ENCODE results near the gene ANKS4B. TPM values are rescaled to one million over a fixed set of nuclear protein-coding genes. Genes with fewer than 3 reads are reported as not detected.

ANKS4B gene
- total and polyA plus RNA-seq, 2 donors (not counting 3 experiments of a cell fraction or from before 2014, with no cell fraction given) = not detected

DNA sequence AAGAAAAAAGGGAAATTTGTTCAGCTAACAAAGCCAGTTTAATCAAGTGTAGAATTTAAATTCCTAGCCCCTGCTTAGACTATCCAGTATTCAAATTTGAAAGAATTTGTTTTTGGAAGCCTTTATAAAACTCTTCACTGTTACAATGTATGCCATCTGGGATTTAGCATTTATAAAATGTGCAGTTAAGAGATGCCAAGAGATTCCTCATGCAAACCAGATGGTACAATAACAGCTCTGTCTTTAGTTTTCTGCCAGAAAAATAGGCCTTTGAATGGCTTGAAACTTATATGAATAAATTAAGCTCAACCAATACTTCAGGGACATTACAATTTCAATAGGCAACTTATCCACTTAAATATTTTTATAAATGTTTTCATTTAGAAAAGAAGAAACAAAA, 6.8 kb upstream of the ANKS4B start:
- intact Hi-C loops (cut with micrococcal nuclease) = no loop called here
- CTCF ChIA-PET = interaction anchor here (1.0 to 1.1 kb wide), 2 partner anchors 9 to 26 kb away, joined by 3 to 4 read pairs; no protein-coding TSS in a partner anchor

More for the DNA sequence above, 6.8 kb upstream of the ANKS4B start:
- H3K9ac ChIP-seq (replicated peaks; ENCODE audit: extremely low read depth, insufficient read depth, low read length) = no peak overlapping the region
- H3K79me2 ChIP-seq (ENCODE audit: control insufficient read depth, insufficient read depth, low read length) = no peaks in the 10 kb centered on the region
- no peak overlapping the region for H3K27ac ChIP-seq (ENCODE audit: insufficient read depth, low read depth, low read length)
- no peaks in the 10 kb centered on the region for H3K4me1 ChIP-seq (ENCODE audit: control insufficient read depth, extremely low read depth, insufficient read depth, low read length)
- H3K9me3 ChIP-seq (replicated peaks; ENCODE audit: control insufficient read depth, insufficient read depth, low read length) = no peaks in the 10 kb centered on the region
- H3K4me3 ChIP-seq (replicated peaks in 1 of 3; ENCODE audit: insufficient read depth in 1 of 3, low read depth in 1 of 3, low read length in 3 of 3) = no peak overlapping the region
- no peaks in the 10 kb centered on the region for H4K20me1 ChIP-seq (replicated peaks; ENCODE audit: control insufficient read depth, extremely low read depth, insufficient read depth, low read length)
- POLR2A ChIA-PET = no interaction called here
- no peak overlapping the region for H3K4me2 ChIP-seq (ENCODE audit: insufficient read depth, low read length)
- TF ChIP-seq GATA2 (IDR thresholded peaks at IDR 0.05; ENCODE audit: insufficient read depth, insufficient read length, low read depth, low read length) = no peak
- no peak for TF ChIP-seq JUN (IDR thresholded peaks at IDR 0.05; ENCODE audit: borderline replicate concordance, insufficient read depth, insufficient read length, low read depth)
- TF ChIP-seq, protein P1, sequence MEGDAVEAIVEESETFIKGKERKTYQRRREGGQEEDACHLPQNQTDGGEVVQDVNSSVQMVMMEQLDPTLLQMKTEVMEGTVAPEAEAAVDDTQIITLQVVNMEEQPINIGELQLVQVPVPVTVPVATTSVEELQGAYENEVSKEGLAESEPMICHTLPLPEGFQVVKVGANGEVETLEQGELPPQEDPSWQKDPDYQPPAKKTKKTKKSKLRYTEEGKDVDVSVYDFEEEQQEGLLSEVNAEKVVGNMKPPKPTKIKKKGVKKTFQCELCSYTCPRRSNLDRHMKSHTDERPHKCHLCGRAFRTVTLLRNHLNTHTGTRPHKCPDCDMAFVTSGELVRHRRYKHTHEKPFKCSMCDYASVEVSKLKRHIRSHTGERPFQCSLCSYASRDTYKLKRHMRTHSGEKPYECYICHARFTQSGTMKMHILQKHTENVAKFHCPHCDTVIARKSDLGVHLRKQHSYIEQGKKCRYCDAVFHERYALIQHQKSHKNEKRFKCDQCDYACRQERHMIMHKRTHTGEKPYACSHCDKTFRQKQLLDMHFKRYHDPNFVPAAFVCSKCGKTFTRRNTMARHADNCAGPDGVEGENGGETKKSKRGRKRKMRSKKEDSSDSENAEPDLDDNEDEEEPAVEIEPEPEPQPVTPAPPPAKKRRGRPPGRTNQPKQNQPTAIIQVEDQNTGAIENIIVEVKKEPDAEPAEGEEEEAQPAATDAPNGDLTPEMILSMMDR (IDR thresholded peaks at IDR 0.05; ENCODE audit: extremely low read depth in 1 of 2, insufficient read depth in 1 of 2, low read depth in 1 of 2, low read length in 2 of 2) = no peak
- no peak for TF ChIP-seq FOS (IDR thresholded peaks at IDR 0.05; ENCODE audit: borderline replicate concordance, insufficient read depth, low read length)
- TF ChIP-seq EZH2 (IDR thresholded peaks at IDR 0.05; ENCODE audit: borderline replicate concordance, low read depth, low read length, severe bottlenecking) = no peak
- TF ChIP-seq POLR2AphosphoS5 (IDR thresholded peaks at IDR 0.05; ENCODE audit: insufficient read depth, low read depth, low read length) = no peak
- no peak for TF ChIP-seq MAX (IDR thresholded peaks at IDR 0.05; ENCODE audit: insufficient read depth, insufficient read length)
- BruUV-seq (replicated peaks) = no TSS peak
- DNase-seq (ENCODE audit: low read depth, low spot score) = no peak
- dilution Hi-C loops (cut with MboI; ENCODE audit: extremely low pct_ligation_motif_present, low sequenced_read_pairs) = no loop called here
- no peaks in the 10 kb centered on the region for H3K9me1 ChIP-seq (replicated peaks; ENCODE audit: control insufficient read depth, extremely low read depth, insufficient read depth, low read length)
- H3K27me3 ChIP-seq (ENCODE audit: control insufficient read depth in 2 of 2, insufficient read depth in 2 of 2, low read length in 2 of 2) = peaks cover 12 to 20% of the 10 kb centered on the region in 2 experiments
- H3K36me3 ChIP-seq (ENCODE audit: control insufficient read depth in 2 of 2, extremely low read depth in 1 of 2, insufficient read depth in 2 of 2, low read length in 2 of 2) = no peaks in the 10 kb centered on the region
- no peak overlapping the region for H2AFZ ChIP-seq (ENCODE audit: low read depth, low read length)
- no peak for FAIRE-seq

Measured in endothelial cell of umbilical vein (primary cell).